HEK293 (cell line): Measurements from ENCODE around the gene WDR19.

Experiments used
- CTCF ChIP-seq: fragments of 450-650 bp; formaldehyde crosslinking; IDR thresholded peaks from 2 replicates; pipeline ENCODE4 v1.5.1; 2016; ENCODE audit warnings: missing biosample characterization, missing genetic modification characterization
- ELK4 ChIP-seq: IDR thresholded peaks from 2 replicates; pipeline ENCODE4 v1.6.1; 2011; ENCODE audit warnings: mild to moderate bottlenecking, low read depth, low read length, borderline replicate concordance
- REPIN1 ChIP-seq: fragments of 450-650 bp; formaldehyde crosslinking; IDR thresholded peaks from 2 replicates; pipeline ENCODE4 v1.5.1; 2017; ENCODE audit warnings: missing biosample characterization, missing genetic modification characterization, low read depth
- SALL2 ChIP-seq: fragments of 450-650 bp; formaldehyde crosslinking; IDR thresholded peaks from 2 replicates; pipeline ENCODE4 v1.5.0; 2017; ENCODE audit warnings: missing biosample characterization, mild to moderate bottlenecking, missing genetic modification characterization, borderline replicate concordance
- YY1 ChIP-seq: fragments of 450-650 bp; formaldehyde crosslinking; IDR thresholded peaks from 2 replicates; pipeline ENCODE4 v1.5.1; 2018; ENCODE audit warnings: missing biosample characterization, missing genetic modification characterization
- ZBTB1 ChIP-seq: fragments of 450-650 bp; formaldehyde crosslinking; IDR thresholded peaks from 2 replicates; pipeline ENCODE4 v1.5.1; 2016; ENCODE audit warnings: missing biosample characterization, missing genetic modification characterization
- ZBTB20 ChIP-seq: fragments of 450-650 bp; formaldehyde crosslinking; IDR thresholded peaks from 2 replicates; pipeline ENCODE4 v1.5.1; 2016; ENCODE audit warnings: missing biosample characterization, missing genetic modification characterization
- ZNF214 ChIP-seq: fragments of 450-650 bp; formaldehyde crosslinking; IDR thresholded peaks from 2 replicates; pipeline ENCODE4 v1.5.1; 2017; ENCODE audit warnings: missing biosample characterization, mild to moderate bottlenecking, missing genetic modification characterization, borderline replicate concordance
- ZNF274 ChIP-seq, 2 experiments: fragments of 200-500 bp in 1 of 2; fragments of 450-650 bp in 1 of 2; sonication (Bioruptor generic) in 1 of 2; formaldehyde crosslinking in 1 of 2; IDR thresholded peaks; 2 replicates each; pipeline versions ENCODE4 v1.5.1 to v1.6.1; 2014 to 2016; ENCODE audit warnings: borderline replicate concordance in 1 of 2, inconsistent platforms in 1 of 2, low read length in 1 of 2, missing biosample characterization in 1 of 2, missing genetic modification characterization in 1 of 2
- ZNF423 ChIP-seq: fragments of 450-650 bp; formaldehyde crosslinking; IDR thresholded peaks from 2 replicates; pipeline ENCODE4 v1.5.1; 2016; ENCODE audit warnings: missing biosample characterization, missing genetic modification characterization
- ZNF585B ChIP-seq: fragments of 450-650 bp; formaldehyde crosslinking; IDR thresholded peaks from 2 replicates; pipeline ENCODE4 v1.5.1; 2016; ENCODE audit warnings: missing biosample characterization, missing genetic modification characterization
- ZNF830 ChIP-seq: fragments of 450-650 bp; IDR thresholded peaks from 2 replicates; pipeline ENCODE4 v1.5.0; 2018; ENCODE audit warnings: missing biosample characterization, missing genetic modification characterization, low read depth, mild to moderate bottlenecking, moderate library complexity
- ZSCAN30 ChIP-seq: fragments of 450-650 bp; IDR thresholded peaks from 2 replicates; pipeline ENCODE4 v1.5.1; 2018; ENCODE audit warnings: missing biosample characterization, mild to moderate bottlenecking, missing genetic modification characterization, moderate library complexity
- TF ChIP-seq, protein P1 (sequence below): fragments of 450-650 bp; formaldehyde crosslinking; IDR thresholded peaks from 2 replicates; pipeline ENCODE4 v1.5.1; 2016; ENCODE audit warnings: missing biosample characterization, missing genetic modification characterization

- TF ChIP-seq SALL2 (tag by site-specific recombination) (no peak), ZNF214 (tag by site-specific recombination) (no peak), CTCF (tag by site-specific recombination) (no peak), ZNF274 (IDR thresholded peaks at IDR 0.05; ENCODE audit: low read length) (no peak), ZNF274 (tag by site-specific recombination; IDR thresholded peaks at IDR 0.05; ENCODE audit: borderline replicate concordance) (no peak), ZNF423 (tag by site-specific recombination) (no peak), ZNF830 (tag by site-specific recombination) (no peak), ZBTB20 (no peak), ZBTB1 (no peak), REPIN1 (tag by site-specific recombination) (no peak), YY1 (tag by site-specific recombination) (no peak), ZNF585B (no peak), ZSCAN30 (no peak), ELK4 (no peak)
- TF ChIP-seq, protein P1, sequence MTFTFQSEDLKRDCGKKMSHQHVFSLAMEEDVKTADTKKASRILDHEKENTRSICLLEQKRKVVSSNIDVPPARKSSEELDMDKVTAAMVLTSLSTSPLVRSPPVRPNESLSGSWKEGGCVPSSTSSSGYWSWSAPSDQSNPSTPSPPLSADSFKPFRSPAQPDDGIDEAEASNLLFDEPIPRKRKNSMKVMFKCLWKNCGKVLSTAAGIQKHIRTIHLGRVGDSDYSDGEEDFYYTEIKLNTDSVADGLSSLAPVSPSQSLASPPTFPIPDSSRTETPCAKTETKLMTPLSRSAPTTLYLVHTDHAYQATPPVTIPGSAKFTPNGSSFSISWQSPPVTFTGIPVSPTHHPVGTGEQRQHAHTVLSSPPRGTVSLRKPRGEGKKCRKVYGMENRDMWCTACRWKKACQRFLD (tag by site-specific recombination), result no peak
These were observed 123.8 kb downstream of the WDR19 start for GRCh38 chr4:39305912-39306677.
